SKM-1 treated with dmso at 0.1 percent for 144 hours (cell line): ENCODE results near the gene AS3MT.
"Not testable (repeated sequence)": the region's sequence is repeated elsewhere in the genome, so short reads cannot be mapped to it uniquely, and the experiment has no call there.

ENCODE experiments used
- DNase-seq: peaks from one replicate; lab custom pipeline; 2025; ENCODE audit not compliant: unreplicated experiment; lab: John Stamatoyannopoulos, UW

Gene AS3MT, protein sequence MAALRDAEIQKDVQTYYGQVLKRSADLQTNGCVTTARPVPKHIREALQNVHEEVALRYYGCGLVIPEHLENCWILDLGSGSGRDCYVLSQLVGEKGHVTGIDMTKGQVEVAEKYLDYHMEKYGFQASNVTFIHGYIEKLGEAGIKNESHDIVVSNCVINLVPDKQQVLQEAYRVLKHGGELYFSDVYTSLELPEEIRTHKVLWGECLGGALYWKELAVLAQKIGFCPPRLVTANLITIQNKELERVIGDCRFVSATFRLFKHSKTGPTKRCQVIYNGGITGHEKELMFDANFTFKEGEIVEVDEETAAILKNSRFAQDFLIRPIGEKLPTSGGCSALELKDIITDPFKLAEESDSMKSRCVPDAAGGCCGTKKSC

DNA sequence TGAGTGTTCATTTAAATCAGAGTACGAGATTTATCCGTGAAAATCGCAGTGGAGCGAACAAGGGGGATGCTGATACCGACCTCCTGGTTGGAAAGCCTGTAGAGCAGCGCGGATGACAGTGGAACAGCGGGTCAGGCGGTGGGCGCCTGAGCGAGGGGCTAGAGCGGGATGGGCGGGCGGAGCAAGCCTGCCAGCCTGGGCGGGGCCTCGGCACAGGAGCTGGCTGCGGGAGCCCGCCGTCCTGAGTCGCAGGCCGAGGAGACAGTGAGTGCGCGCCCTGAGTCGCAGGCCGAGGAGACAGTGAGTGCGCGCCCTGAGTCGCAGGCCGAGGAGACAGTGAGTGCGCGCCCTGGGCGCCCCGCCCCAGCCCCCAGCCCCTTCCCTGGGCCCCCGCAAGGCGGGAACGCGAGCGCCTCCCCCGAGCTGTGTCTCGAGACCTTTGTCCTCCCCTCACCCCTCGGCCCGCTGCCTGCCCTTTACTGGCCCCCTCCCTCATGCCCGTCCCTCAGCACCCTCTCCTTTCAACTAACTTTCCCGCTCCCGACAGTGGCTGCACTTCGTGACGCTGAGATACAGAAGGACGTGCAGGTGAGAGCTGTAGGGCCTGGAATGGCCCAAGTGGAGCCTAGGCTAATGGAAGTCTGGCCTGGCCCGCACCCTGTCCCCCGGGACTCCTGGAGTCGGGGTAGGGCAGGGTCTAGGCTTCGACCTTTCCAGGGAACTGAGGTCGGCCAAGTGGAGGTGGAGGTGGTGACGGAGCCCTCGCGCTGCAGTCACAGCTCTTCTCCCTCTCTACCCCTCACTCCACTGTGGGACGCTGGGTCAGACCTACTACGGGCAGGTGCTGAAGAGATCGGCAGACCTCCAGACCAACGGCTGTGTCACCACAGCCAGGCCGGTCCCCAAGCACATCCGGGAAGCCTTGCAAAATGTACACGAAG, at the start of gene AS3MT:
Gene AS3MT (plus strand): TSS at position 213 of the 941 bp plus-strand sequence. CDS start 123 bp downstream, at position 336.
- no peak for DNase-seq

DNA sequence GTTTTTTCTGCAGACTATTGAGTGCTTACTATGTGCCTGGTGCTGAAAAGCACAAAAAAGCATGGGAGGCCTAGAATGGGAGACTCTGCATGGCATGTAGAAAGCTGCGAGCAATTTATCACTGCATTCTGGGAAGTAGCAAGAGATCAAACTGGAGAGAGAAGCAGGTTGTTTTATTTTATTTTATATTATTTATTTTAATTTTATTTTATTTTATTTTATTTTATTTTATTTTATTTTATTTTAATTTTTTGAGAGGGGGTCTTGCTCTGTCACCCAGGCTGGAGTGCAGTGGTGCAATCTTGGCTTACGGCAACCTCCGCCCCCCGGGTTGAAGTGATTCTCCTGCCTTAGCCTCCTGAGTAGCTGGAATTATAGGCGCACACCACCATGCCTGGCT, 49.3 kb upstream of the AS3MT start:
- DNase-seq: not testable (repeated sequence)

DNA sequence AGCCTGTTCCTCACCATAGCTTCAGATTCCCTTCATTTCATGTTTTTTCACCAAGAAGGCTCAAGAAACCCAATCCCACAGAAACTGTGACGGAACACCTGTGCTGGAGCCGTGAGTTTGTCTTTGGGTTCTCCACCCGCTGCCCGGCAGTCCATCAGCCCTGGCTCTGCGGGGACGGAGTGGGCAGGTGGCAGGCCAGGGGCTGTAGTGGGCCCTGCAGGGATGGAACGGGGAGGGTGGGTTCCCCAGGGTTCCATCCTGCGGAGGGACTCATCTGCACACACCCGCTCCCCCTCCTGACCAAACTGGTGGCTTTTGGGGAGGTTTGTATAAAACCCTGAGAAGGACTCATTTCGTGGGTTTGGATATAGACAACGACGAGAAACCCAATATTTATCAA, 47.0 kb upstream of the AS3MT start:
- DNase-seq: no peak

DNA sequence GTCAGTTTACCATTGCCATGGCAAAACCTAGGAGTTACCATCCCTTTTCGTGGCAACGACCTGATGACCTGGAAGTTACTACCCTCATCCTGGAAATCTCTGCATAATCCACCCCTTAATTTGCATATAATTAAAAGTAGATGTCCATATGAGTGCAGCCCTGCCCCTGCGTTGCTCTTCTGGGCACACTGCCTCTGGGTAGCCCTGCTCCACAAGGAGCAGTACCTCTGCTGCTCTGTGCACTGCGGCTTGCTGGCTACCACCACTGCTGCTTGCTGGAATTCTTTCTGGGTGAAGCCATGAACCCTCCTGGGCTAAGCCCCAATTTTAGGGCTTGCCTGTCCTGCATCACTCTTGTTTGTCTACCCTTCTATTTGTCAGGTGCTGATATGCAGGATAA, 44.6 kb upstream of the AS3MT start:
- no peak for DNase-seq

DNA sequence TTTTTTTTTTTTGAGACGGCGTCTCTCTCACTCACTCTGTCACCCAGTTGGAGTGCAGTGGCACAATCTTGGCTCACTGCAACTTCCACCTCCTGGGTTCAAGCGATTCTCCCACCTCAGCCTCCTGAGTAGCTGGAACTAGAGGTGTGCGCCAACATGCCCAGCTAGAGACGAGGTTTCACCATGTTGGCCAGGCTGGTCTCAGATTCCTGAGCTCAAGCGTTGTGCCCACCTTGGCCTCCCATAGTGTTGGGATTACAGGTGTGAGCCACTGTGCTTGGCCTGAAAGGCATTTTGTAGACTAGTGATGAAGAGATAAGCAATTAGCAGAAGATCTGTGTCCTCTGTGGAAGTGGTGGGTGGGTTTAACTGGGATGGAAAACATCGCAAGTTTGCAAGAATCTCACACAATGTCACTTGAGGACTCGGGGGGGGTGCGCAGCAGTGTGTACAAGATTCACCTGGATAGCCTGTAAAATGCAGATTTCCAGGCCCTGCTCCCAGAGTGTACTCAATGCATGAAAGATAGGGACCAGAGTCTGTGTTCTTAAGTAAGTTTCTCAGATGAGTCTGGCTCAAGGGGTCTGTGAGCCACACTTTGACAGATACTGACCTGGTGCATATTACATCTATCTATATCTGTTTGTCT, 43.0 kb upstream of the AS3MT start:
- DNase-seq: no peak

DNA sequence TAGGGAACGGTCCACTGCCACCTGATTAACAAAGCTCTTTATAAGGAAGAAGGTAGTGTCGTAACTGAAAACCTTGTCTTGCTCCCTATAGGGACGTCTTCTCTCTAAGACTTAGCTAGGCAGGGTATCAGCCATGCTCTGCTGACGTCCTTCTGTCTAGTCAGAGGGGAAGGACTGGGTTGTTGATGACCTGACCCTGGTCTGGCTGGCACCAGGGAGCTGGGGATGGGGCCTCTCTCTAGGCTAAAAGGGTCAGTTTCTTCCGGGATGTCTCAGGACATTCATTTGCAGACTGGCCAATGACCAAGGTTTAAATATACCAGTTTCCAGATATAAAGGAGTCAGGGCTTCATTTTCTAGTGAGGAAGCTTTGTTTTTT, 41.7 kb upstream of the AS3MT start:
- no peak for DNase-seq

DNA sequence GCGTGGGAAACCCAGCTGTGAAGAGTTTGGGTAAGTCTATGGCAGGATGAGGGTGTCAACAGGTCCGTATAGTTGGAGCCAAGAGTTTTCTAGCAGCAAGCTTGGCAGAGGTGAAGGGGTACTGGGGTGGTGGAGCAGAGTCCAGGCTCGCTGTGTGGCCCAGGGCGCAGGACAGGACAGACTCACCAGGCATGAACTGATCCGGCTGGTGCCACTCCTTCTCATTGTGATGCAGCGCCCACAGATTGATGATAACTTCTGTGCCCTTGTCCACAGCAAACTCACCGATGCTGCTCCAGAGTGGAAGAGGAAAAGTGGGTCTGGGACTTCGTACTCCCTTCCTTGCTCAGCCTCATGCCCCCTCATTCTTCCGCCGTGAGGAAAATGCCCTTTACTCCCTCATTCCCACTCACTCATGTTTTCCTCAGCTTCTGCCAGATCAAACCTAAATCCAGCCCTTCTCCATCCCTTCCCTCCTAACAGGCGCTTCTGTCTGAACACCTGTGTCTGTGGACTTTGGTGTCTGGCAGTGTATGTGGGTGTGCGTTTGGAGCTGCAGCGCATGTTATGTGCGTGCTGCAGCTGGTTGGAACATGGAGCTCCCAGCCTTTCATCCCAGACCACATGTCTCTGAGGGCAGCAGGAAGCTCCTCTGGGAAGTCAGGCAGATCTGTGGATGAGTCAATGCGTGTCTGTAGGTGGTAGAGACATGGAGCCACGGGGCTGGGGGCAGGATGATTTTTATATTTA, 37.8 kb upstream of the AS3MT start:
- no peak for DNase-seq

DNA sequence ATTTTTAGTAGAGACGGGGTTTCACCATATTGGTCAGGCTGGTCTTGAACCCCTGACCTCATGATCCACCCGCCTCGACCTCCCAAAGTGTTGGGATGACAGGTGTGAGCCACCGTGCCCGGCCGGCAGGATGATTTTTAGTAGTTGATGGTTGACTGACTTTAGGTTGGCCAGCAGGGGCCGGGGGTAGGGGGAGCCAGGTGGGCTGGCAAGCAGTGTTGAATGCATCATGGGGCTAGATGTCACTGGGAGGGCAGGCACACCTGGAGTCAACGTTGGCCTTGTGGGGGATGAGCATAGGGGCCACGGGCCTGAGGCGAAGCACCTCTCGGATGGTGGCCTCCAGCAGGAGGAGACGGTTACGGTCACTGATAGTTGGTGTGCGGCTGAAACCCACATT, 37.0 kb upstream of the AS3MT start:
- DNase-seq: no peak

DNA sequence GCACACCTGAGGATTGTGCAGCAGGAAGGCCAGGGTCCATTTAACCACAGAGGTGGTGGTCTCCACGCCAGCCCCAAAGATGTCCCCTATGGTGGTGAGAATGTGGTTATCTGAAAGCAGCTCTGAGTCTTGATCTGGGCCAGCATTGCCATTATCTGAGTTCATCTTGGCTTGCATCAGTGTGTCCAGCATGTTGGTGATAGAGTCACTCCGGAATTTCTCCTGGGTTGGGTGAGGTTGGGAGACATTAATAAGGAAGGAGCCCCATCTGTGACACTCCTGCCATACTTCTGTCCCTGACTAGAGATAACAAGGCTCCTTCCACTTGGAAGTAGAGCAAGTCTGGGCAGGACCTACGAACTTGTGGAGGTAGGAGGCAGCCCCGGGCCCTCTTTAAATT, 36.3 kb upstream of the AS3MT start:
- no peak for DNase-seq

DNA sequence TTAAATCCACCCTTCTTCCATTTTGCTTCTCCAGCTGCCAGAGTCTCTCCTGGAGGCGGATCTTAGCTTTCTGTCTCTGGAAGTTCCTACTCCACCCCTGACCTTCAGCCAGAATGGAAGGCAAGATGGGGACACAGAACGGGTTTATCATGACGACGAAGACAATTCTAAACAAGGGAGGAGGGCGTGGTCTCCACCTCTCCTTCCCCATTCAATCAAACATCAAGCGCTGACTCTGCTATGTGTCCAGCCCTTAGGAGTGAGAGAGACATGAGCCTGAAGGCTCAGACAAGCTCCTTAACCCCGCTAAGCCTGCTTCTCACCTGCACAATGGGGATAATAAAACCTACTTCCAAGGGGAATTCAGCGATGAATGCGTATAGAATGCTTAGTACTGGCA, 35.1 kb upstream of the AS3MT start:
- no peak for DNase-seq

DNA sequence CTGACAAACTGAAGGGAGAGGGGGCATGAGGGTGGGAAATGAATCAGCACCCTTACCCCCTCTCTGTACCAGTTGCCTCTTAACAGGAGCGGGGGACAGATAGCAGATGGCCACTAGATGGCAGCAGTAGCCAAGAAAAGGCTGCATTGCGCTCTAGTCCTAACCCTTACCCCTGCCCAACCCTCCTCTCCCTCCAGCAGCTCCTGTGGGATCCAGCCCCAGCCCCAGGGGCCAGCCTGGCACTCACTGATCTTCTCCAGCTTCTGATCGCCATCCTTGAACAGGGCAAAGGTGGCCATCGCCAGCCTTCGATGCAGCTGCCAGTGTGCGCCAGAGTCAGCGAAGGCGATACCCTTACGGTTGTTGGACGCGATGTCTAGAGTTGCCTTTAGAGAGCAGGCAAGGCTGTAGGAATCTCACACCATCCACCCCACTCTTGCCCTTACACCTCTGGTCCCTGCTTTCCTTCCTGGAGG, 34.2 kb upstream of the AS3MT start:
- DNase-seq: peak; percentile 70

DNA sequence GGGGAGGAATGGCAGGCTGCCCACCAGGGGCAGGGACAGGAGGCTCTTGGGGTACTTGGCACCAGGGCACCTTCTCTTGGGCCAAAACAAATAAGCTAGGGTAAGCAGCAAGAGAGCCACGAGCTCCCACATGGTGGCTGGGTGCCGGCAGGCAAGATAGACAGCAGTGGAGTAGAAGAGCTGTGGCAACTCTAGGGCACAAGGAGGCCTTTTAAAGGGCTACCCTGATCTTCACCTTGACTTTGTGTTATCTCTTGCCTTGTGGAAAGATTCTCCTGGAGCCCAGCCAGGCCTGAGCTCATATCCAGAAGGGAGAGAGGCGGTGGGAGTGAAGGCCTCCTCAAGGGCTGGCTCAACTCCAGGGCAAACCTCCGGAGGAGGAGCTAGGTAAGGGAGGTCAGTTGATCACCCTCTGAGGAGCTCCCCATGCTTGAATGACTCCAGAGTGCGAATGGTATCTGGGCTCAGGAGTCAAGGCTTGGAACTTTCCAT, 32.0 kb upstream of the AS3MT start, which contains the start of gene CYP17A1:
Gene CYP17A1 (minus strand): TSS at position 184 of the 492 bp plus-strand sequence. CDS start 52 bp downstream, at position 132.
- no peak for DNase-seq

DNA sequence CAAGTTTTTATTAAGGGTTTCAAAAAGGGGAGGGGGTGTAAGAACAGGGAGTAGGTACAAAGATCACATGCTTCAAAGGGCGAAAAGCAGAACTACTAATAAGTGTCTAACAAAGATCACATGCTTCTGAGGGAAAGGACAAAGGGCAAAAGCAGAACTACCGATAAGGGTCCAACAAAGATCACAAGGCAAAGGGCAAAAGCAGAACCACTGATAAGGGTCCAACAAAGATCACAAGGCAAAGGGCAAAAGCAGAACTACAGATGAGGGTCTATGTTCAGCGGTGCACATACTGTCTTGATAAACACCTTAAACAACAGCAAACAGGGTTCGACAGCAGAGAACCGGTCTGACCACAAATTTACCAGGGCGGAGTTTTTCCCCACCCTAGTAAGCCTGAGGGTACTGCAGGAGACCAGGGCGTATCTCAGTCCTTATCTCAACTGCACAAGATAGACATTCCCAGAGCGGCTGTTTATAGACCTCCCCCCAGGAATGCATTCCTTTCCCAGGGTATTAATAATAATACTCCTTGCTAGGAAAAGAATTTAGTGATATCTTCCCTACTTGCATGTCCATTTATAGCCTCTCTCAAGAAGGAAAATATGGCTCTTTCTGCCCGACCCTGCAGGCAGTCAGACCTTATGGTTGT, 30.9 kb upstream of the AS3MT start:
- peak; percentile 6 for DNase-seq

DNA sequence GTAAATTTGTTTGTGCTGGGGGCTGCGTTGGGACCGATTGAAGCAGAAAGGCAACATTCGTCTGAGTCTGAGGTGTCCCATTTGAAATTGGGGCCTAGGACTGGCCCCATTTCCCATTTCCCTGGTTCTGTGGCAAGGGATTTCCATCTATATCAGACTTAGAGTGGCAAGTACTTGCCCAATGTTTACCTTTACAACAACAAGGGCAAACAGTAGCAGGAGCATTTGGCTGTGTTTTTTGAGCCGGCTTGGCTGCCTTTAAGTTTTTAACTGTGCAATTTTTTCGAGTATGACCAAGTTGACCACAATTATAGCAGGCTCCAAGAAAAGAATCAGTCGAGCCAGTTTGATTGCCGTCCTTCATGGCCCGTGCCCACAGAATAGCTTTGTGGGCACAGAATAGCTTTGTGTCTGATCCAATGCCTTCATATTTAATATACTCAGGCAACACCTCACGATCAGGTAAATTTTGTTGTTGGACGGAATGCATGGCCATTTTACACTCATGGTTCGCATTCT, 27.4 kb upstream of the AS3MT start:
- no peak for DNase-seq

DNA sequence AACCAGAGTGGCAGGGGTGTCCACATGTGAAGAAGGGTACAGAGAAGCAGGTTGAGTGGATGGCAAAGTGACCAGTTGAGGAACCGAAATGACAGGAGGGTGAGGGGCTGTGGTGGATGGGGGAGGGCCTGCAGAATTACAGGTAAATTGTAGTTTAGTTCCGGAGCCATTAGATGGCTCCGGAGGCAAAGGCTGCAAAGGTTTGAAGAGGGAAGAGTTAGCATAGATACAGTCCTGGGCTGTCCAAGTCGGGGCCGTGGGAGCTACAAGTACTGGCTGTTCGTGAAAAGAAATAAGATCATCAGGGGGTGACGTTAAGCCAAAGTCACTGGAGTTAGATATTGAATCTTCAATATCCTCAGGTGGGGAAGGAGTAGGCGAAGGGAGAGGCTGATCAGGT, 26.1 kb upstream of the AS3MT start:
- not testable (repeated sequence) for DNase-seq

DNA sequence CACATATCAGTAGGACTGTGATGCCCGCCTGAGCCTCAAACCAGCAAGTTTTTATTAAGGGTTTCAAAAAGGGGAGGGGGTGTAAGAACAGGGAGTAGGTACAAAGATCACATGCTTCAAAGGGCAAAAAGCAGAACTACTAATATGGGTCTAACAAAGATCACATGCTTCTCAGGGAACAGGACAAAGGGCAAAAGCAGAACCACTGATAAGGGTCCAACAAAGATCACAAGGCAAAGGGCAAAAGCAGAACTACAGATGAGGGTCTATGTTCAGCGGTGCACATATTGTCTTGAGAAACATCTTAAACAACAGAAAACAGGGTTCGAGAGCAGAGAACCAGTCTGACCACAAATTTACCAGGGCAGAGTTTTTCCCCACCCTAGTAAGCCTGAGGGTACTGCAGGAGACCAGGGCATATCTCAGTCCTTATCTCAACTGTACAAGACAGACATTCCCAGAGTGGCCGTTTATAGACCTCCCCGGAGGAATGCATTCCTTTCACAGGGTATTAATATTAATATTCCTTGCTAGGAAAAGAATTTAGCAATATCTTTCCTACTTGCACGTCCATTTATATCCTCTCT, 25.0 kb upstream of the AS3MT start:
- DNase-seq: not testable (repeated sequence)

DNA sequence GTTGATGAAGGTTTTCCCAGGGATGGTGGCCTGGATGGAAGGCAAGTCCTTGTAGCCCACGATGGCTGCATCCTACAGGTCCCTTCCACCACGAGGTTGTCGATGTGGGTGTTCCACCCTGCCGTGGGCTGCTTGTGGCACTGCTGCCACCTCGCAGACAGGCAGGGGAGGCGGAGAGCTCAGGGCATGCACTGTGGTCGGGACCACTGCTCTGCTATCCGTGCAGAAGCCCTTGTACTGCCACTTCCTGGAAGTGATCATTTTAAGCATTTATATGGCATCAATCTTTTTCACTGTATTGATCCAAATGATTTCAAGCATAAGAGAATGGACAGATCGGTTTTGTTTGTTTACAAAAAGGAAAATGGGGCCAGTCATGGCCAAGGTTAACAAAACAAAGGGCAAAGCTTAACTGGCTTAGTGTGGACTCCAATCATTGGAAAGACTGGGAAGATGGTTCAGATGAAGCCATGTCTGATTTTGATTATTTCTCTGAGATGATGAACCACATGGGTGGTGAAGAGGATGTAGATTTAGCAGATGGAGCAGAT, 23.8 kb upstream of the AS3MT start:
- DNase-seq: no peak

DNA sequence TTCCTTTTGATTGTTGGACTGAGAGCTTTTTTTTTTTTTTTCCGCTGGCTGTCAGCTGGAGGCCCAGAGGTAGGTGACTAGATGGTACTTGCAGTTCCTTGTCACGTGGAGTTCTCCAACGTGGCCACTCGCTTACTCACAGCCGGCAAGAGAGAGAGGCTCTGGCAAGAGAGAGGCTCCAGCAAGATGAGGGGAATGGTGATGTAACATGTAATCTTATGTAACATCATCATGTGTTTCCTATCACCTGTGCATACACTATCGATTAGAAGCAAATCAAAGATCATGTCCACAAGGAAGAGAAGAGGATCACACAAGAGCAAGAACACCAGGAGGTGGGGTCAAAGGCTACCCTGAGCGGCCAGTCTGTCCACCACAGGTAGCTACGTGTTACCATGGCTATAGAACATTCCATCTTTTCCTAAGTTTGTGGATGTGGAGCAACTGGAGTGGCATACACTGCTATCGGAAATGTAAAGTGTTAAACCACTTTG, 19.2 kb upstream of the AS3MT start:
- no peak for DNase-seq

DNA sequence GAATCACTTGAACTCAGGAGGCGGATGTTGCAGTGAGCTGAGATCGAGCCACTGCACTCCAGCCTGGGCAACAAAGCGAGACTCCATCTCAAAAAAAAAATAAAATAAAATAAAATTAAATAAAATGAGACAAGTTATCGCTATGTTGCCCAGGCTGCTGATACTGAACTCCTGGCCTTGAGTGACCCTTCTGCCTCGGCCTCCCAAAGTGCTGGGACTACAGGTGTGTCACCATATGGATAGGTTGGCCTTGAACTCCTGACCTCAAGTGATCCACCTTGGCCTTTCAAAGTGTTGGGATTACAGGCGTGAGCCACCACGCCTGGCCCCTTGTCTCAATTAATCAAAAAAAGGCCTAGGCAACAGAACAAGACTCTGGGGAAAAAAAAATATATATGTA, 16.0 kb upstream of the AS3MT start:
- not testable (repeated sequence) for DNase-seq
